AG09309 (cell line): ENCODE data around the gene DISC1.

Source experiments
- DNase-seq: peaks from one replicate; pipeline ENCODE4 v3.0.0-alpha.2; 2010; ENCODE audit warnings: low read depth
- H3K4me3 ChIP-seq: 2 replicates; pipeline ENCODE4 v1.5.1; 2011; ENCODE audit warnings: mild to moderate bottlenecking, low read depth, low read length, moderate library complexity; ENCODE audit not compliant: control insufficient read depth
- CTCF ChIP-seq: IDR thresholded peaks from 2 replicates; pipeline ENCODE4 v1.5.1; 2011; ENCODE audit warnings: mild to moderate bottlenecking, low read depth, low read length, inconsistent platforms; ENCODE audit not compliant: insufficient read depth, control insufficient read depth; ENCODE audit errors: missing control alignments

The DISC1 gene

GRCh38 chr1:231691618-231692259 is 65.1 kb downstream of the DISC1 start:
- TF ChIP-seq CTCF, result peak; percentile 80
- DNase-seq, result no peak
- no peak overlapping the region for H3K4me3 ChIP-seq

GRCh38 chr1:231693361-231694074 is 66.9 kb downstream of the DISC1 start:
- H3K4me3 ChIP-seq, result no peak overlapping the region
- no peak for DNase-seq

GRCh38 chr1:231694075-231694431 is 67.5 kb downstream of the DISC1 start:
- no peak for DNase-seq
- TF ChIP-seq CTCF, result no peak
- no peak overlapping the region for H3K4me3 ChIP-seq

More at GRCh38 chr1:231693361-231694074, 66.9 kb downstream of the DISC1 start:
- no peak for TF ChIP-seq CTCF

GRCh38 chr1:231694465-231695077 is 68.0 kb downstream of the DISC1 start:
- no peak for TF ChIP-seq CTCF
- H3K4me3 ChIP-seq, result no peak overlapping the region
- no peak for DNase-seq

GRCh38 chr1:231695439-231696255 is 69.1 kb downstream of the DISC1 start:
- TF ChIP-seq CTCF, result no peak
- no peak for DNase-seq
- no peak overlapping the region for H3K4me3 ChIP-seq

GRCh38 chr1:231699784-231700183 is 73.2 kb downstream of the DISC1 start:
- TF ChIP-seq CTCF, result no peak
- no peak overlapping the region for H3K4me3 ChIP-seq

More at GRCh38 chr1:231699784-231700183, 73.2 kb downstream of the DISC1 start:
- no peak for DNase-seq
